ENCODE measurements around the gene PLAC9.

DNA sequence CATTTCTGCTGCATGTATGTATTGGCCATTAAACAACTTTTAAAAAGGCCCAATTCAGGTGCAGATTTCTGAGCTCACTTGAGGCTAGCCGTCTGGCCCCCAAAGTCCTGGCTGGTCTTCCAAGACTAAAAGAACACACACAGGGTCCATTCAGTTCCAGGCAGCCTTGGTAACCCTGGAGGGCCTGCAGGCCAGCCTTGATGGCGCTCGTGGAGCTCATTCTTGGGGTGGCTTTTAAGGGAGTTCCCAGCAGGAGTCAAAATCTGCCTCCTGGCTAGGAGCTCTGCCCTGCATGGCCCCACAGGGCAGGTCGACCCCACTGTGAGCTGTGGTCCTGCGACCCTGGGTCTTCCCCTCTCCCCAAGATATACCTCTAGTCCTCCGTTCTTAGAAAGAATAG, 44.0 kb downstream of the PLAC9 start:
- TF ChIP-seq, protein P1, sequence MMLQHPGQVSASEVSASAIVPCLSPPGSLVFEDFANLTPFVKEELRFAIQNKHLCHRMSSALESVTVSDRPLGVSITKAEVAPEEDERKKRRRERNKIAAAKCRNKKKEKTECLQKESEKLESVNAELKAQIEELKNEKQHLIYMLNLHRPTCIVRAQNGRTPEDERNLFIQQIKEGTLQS (CRISPR knock-in tag; conservative IDR thresholded peaks at IDR 0.05): no peak
- TF ChIP-seq ZNF219 (CRISPR knock-in tag; IDR thresholded peaks at IDR 0.05; ENCODE audit: borderline replicate concordance) (no peak), ETV6 (CRISPR knock-in tag; IDR thresholded peaks at IDR 0.05) (no peak), ZNF121 (CRISPR knock-in tag; IDR thresholded peaks at IDR 0.05) (no peak), CBFB (CRISPR knock-in tag; IDR thresholded peaks at IDR 0.05; ENCODE audit: low read depth) (no peak), NFYB (CRISPR knock-in tag; conservative IDR thresholded peaks at IDR 0.05; ENCODE audit: low read depth) (no peak), TP53 (CRISPR knock-in tag; IDR thresholded peaks at IDR 0.05) (no peak)
- TF ChIP-seq, protein P2, sequence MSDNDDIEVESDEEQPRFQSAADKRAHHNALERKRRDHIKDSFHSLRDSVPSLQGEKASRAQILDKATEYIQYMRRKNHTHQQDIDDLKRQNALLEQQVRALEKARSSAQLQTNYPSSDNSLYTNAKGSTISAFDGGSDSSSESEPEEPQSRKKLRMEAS (CRISPR knock-in tag; IDR thresholded peaks at IDR 0.05): no peak

Measured in WTC11 (cell line).